Measurements from ENCODE around the gene SUSD4.

Gene SUSD4

GRCh38 chr1:223331929-223332328, 32.0 kb downstream of the SUSD4 start:
- peak overlapping the region in 2 of 3 experiments; percentile 50 to 73 for H3K27ac Mint-ChIP-seq

DNA sequence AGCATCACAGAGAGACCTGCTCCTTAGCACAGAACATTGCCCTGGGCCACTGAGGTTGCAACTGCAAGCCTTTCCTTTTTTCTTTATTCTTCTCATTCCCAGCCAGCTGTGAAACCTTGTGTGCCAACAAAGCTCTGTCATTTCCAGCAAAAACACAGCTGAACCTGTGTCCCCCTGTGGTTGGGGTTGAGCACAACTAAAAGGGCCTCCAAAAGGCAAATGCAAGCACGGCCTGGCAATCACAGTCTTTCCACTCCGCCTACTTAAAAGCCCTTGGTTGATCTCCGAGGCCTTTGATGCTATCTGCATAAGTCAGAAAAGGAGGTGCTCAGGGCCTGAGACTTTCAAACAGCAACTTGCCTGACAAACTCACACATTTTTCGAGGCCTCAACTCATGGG, 32.7 kb downstream of the SUSD4 start:
- TF ChIP-seq, protein P1, sequence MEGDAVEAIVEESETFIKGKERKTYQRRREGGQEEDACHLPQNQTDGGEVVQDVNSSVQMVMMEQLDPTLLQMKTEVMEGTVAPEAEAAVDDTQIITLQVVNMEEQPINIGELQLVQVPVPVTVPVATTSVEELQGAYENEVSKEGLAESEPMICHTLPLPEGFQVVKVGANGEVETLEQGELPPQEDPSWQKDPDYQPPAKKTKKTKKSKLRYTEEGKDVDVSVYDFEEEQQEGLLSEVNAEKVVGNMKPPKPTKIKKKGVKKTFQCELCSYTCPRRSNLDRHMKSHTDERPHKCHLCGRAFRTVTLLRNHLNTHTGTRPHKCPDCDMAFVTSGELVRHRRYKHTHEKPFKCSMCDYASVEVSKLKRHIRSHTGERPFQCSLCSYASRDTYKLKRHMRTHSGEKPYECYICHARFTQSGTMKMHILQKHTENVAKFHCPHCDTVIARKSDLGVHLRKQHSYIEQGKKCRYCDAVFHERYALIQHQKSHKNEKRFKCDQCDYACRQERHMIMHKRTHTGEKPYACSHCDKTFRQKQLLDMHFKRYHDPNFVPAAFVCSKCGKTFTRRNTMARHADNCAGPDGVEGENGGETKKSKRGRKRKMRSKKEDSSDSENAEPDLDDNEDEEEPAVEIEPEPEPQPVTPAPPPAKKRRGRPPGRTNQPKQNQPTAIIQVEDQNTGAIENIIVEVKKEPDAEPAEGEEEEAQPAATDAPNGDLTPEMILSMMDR (IDR thresholded peaks at IDR 0.05; ENCODE audit: unreplicated experiment in 3 of 3), result no peak
- Mint-ChIP-seq H3K27me3 (ENCODE audit: low read depth) (peaks cover 16% of the 10 kb centered on the region), H3K4me3 (no peak overlapping the region), H3K9me3 (no peaks in the 10 kb centered on the region), H3K27ac (peak overlapping the region; percentile 42 to 73 (median 50)), H3K36me3 (ENCODE audit: low read depth) (no peaks in the 10 kb centered on the region), H3K4me1 (peaks cover 19% of the 10 kb centered on the region)

More at GRCh38 chr1:223331929-223332328, 32.0 kb downstream of the SUSD4 start:
- TF ChIP-seq, protein P1 (IDR thresholded peaks at IDR 0.05; ENCODE audit: unreplicated experiment in 3 of 3), result no peak
- Mint-ChIP-seq H3K36me3 (ENCODE audit: low read depth) (no peaks in the 10 kb centered on the region), H3K27me3 (ENCODE audit: low read depth) (peaks cover 22% of the 10 kb centered on the region), H3K9me3 (no peaks in the 10 kb centered on the region), H3K4me1 (peaks cover 19% of the 10 kb centered on the region), H3K4me3 (no peak overlapping the region)

DNA sequence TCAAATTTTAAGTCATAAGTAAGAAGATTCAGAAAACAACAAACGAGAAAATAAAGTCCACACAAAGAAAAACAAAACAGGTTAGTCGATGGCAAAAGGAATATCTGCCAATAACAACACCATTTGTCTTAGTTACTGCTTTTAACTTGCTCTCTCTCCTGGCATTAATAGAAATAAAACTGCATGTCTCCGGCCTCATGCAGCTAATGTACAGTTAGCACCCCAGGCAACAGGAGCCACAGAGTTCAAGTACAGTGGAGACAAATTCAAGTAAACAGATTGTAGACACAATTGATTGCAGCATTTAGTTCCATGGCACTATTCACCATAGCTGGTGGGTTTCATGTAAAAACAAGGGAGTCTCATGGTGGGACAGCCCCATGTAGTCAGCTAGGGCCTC, 33.5 kb downstream of the SUSD4 start:
- peak overlapping the region in 2 of 3 experiments; percentile 29 to 73 for H3K27ac Mint-ChIP-seq
- H3K4me1 Mint-ChIP-seq, result peaks cover 19% of the 10 kb centered on the region
- no peaks in the 10 kb centered on the region for H3K36me3 Mint-ChIP-seq (ENCODE audit: low read depth)
- no peak overlapping the region for H3K4me3 Mint-ChIP-seq
- H3K9me3 Mint-ChIP-seq, result no peaks in the 10 kb centered on the region
- H3K27me3 Mint-ChIP-seq (ENCODE audit: low read depth), result peaks cover 16% of the 10 kb centered on the region
- TF ChIP-seq, protein P1 (IDR thresholded peaks at IDR 0.05; ENCODE audit: unreplicated experiment in 3 of 3), result no peak

- Mint-ChIP-seq H3K36me3 (ENCODE audit: low read depth) (no peaks in the 10 kb centered on the region), H3K4me1 (peaks cover 19% of the 10 kb centered on the region), H3K9me3 (no peaks in the 10 kb centered on the region), H3K27me3 (ENCODE audit: low read depth) (peaks cover 22% of the 10 kb centered on the region), H3K4me3 (no peak overlapping the region), H3K27ac (peak overlapping the region in 2 of 3 experiments; percentile 29 to 73)
- TF ChIP-seq, protein P1 (IDR thresholded peaks at IDR 0.05; ENCODE audit: unreplicated experiment in 3 of 3), result no peak
Measured at GRCh38 chr1:223329664-223330415, 34.1 kb downstream of the SUSD4 start.

DNA sequence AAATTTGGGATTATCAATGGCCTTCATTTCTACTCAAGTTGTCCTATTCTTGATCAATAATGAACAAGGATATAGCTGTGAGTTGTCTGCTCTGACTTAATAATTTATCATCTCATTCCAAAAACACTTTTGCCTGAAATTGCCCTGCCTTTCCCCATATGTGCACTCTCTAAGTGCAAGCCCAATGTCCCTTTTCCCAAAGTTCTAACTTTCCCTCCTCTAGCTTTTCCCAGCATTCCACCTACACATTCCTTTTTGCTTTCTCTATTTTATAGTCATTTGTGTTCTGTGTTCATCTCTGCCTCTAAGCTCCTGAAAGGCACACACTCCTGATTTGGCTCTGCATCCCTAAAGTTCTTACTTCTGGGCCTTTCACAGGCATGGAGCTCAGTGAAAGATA, 34.7 kb downstream of the SUSD4 start:
- no peak overlapping the region for H3K4me3 Mint-ChIP-seq
- H3K4me1 Mint-ChIP-seq, result peaks cover 19% of the 10 kb centered on the region
- TF ChIP-seq, protein P1 (IDR thresholded peaks at IDR 0.05; ENCODE audit: unreplicated experiment in 3 of 3), result no peak
- H3K27me3 Mint-ChIP-seq (ENCODE audit: low read depth), result peaks cover 26% of the 10 kb centered on the region
- H3K27ac Mint-ChIP-seq, result no peak overlapping the region
- H3K36me3 Mint-ChIP-seq (ENCODE audit: low read depth), result no peaks in the 10 kb centered on the region
- H3K9me3 Mint-ChIP-seq, result no peaks in the 10 kb centered on the region

GRCh38 chr1:223328566-223328965, 35.4 kb downstream of the SUSD4 start:
- Mint-ChIP-seq H3K4me3 (no peak overlapping the region), H3K4me1 (peaks cover 19% of the 10 kb centered on the region), H3K36me3 (ENCODE audit: low read depth) (no peaks in the 10 kb centered on the region), H3K27me3 (ENCODE audit: low read depth) (peaks cover 26% of the 10 kb centered on the region), H3K9me3 (no peaks in the 10 kb centered on the region), H3K27ac (no peak overlapping the region)
- TF ChIP-seq, protein P1 (IDR thresholded peaks at IDR 0.05; ENCODE audit: unreplicated experiment in 3 of 3), result no peak
